Activated CD8-positive, alpha-beta T cell treated with anti-CD3 and anti-CD28 coated beads for 36 hours (primary cell): ENCODE results near the gene RNF212. TPM values are rescaled to one million over a fixed set of nuclear protein-coding genes. Genes with fewer than 3 reads are reported as not detected.

Experiments
- ATAC-seq: fragments of 200-7000 bp; cut with Tn5 transposase; one replicate; pipeline ENCODE4 v1.10.0; 2021; ENCODE audit warnings: mild to moderate bottlenecking, moderate library complexity
- CTCF ChIA-PET: fragments of 350-600 bp; sonication (Branson Sonifier 250); formaldehyde crosslinking; loops from one replicate; lab custom pipeline; 2021; ENCODE audit warnings: antibody characterized with exemption; lab: Charles Lee
- POLR2A ChIA-PET: fragments of 350-600 bp; sonication (Branson Sonifier 250); formaldehyde crosslinking; loops from one replicate; lab custom pipeline; 2021; ENCODE audit warnings: antibody characterized with exemption; lab: Charles Lee
- DNase-seq: peaks from one replicate; pipeline ENCODE4 v3.0.0-alpha.2; 2020
- H3K27ac Mint-ChIP-seq: one replicate; pipeline ENCODE4 v1.8.0; 2021; ENCODE audit warnings: mild to moderate bottlenecking, mixed read lengths
- H3K27me3 Mint-ChIP-seq: one replicate; pipeline ENCODE4 v1.8.0; 2021; ENCODE audit warnings: mixed read lengths
- H3K36me3 Mint-ChIP-seq: one replicate; pipeline ENCODE4 v1.8.0; 2021; ENCODE audit warnings: low read depth, mixed read lengths
- H3K4me1 Mint-ChIP-seq: one replicate; pipeline ENCODE4 v1.8.0; 2021; ENCODE audit warnings: low read depth, mixed read lengths
- H3K4me3 Mint-ChIP-seq: one replicate; pipeline ENCODE4 v1.8.0; 2021; ENCODE audit warnings: mild to moderate bottlenecking, moderate library complexity, mixed read lengths
- H3K9me3 Mint-ChIP-seq: one replicate; pipeline ENCODE4 v1.8.0; 2021; ENCODE audit warnings: mixed read lengths
- CTCF ChIP-seq: fragments of 200-600 bp; IDR thresholded peaks from one replicate; pipeline ENCODE4 v1.8.0; 2022; ENCODE audit warnings: antibody characterized with exemption, mild to moderate bottlenecking
- intact Hi-C: fragments of 100-400 bp; cut with micrococcal nuclease; formaldehyde crosslinking; loops from one replicate; pipeline ENCODE4 v1.10.0; 2022
- total RNA-seq, 2 experiments: library from RNA; stranded (reverse); gene quantifications; one replicate each; pipeline ENCODE4 v1.2.3, GENCODE V29; 2021

The RNF212 gene
- total RNA-seq, 2 experiments from 2014 or later: 3.0 to 3.3 TPM

GRCh38 chr4:1022051-1022738, 91.2 kb downstream of the RNF212 start:
- H3K27ac Mint-ChIP-seq: no peak overlapping the region
- CTCF ChIA-PET: no interaction called here
- H3K27me3 Mint-ChIP-seq: no peaks in the 10 kb centered on the region
- peaks cover 6% of the 10 kb centered on the region for H3K4me1 Mint-ChIP-seq
- H3K9me3 Mint-ChIP-seq: no peaks in the 10 kb centered on the region
- no peak overlapping the region for H3K4me3 Mint-ChIP-seq
- DNase-seq (no peak), ATAC-seq (no peak)
- no peak for TF ChIP-seq CTCF
- H3K36me3 Mint-ChIP-seq: peaks cover 11% of the 10 kb centered on the region
- intact Hi-C loops: no loop called here
- POLR2A ChIA-PET: no interaction called here

Other genes with a start within 250 kb of the RNF212 start
- gene GAK, start 181.2 kb downstream of the RNF212 start, total RNA-seq: 100 to 1,000 TPM in 1 of 2 experiments, 10 to 100 TPM in 1; 97.8 to 102 TPM
- gene TMEM175, start 181.1 kb downstream of the RNF212 start, total RNA-seq: 10 to 100 TPM; 11.0 to 11.2 TPM
- gene DGKQ, start 140.0 kb downstream of the RNF212 start, total RNA-seq: 10 to 100 TPM; 14.3 to 16.7 TPM
- 1 to 10 TPM; 4.8 to 5.4 TPM for gene IDUA, start 126.5 kb downstream of the RNF212 start, total RNA-seq
- gene SLC26A1, start 120.2 kb downstream of the RNF212 start, total RNA-seq: under 1 TPM in 1 of 2 experiments, not detected in 1; 0.27 TPM
- 10 to 100 TPM; 16.2 to 18.0 TPM for gene FGFRL1, start 101.9 kb downstream of the RNF212 start, total RNA-seq
- 10 to 100 TPM in 1 of 2 experiments, 1 to 10 TPM in 1; 9.9 to 10.5 TPM for gene SPON2, start 59.0 kb upstream of the RNF212 start, total RNA-seq
- 100 to 1,000 TPM; 136 TPM for gene CTBP1, start 135.6 kb upstream of the RNF212 start, total RNA-seq
- 10 to 100 TPM; 32.3 to 37.0 TPM for gene MAEA, start 176.3 kb upstream of the RNF212 start, total RNA-seq
- 10 to 100 TPM; 18.6 to 20.2 TPM for gene UVSSA, start 233.6 kb upstream of the RNF212 start, total RNA-seq